HepG2 (cell line): Measurements from ENCODE around the gene IL15RA.

ENCODE experiments used
- ATF3 ChIP-seq: sonication (generic); formaldehyde crosslinking; IDR thresholded peaks from 2 replicates; pipeline ENCODE4 v1.4.0; 2020; ENCODE audit warnings: missing genetic modification reagents
- SMAD3 ChIP-seq: sonication (generic); formaldehyde crosslinking; IDR thresholded peaks from 2 replicates; pipeline ENCODE4 v1.4.0; 2020; ENCODE audit warnings: missing genetic modification reagents

GRCh38 chr10:5971886-5972285 is 5.5 kb downstream of the IL15RA start:
- TF ChIP-seq ATF3, result no peak
- no peak for TF ChIP-seq SMAD3
